B cell (primary cell): Measurements from ENCODE around the gene TYW1B. TPM values are rescaled to one million over a fixed set of nuclear protein-coding genes. Genes with fewer than 3 reads are reported as not detected.
"Not testable (repeated sequence)": the region's sequence is repeated elsewhere in the genome, so short reads cannot be mapped to it uniquely, and the experiment has no call there.

Experiments
- ATAC-seq: fragments of 200-7000 bp; cut with Tn5 transposase; one replicate; pipeline ENCODE4 v1.10.0; 2021; ENCODE audit warnings: low read depth, mild to moderate bottlenecking, moderate number of reproducible peaks, moderate library complexity
- CTCF ChIA-PET: fragments of 350-600 bp; sonication (Branson Sonifier 250); formaldehyde crosslinking; loops from one replicate; lab custom pipeline; 2021; ENCODE audit warnings: antibody characterized with exemption, inconsistent platforms; lab: Charles Lee
- POLR2A ChIA-PET: fragments of 350-600 bp; sonication (Branson Sonifier 250); formaldehyde crosslinking; loops from one replicate; lab custom pipeline; 2021; ENCODE audit warnings: antibody characterized with exemption; lab: Charles Lee
- DNase-seq: peaks from one replicate; pipeline ENCODE4 v3.0.0; 2013
- H2AFZ ChIP-seq: 2 replicates; pipeline ENCODE4 v1.6.1; 2012; ENCODE audit warnings: mild to moderate bottlenecking, low read depth, low read length; ENCODE audit not compliant: insufficient read depth, poor library complexity, severe bottlenecking
- H3K27ac ChIP-seq, 2 donors: 1 replicate in 1 of 2; 2 replicates in 1 of 2; pipeline ENCODE4 v1.5.1; 2012 to 2013; ENCODE audit warnings: low read length in 2 of 2, mild to moderate bottlenecking in 2 of 2, moderate library complexity in 1 of 2
- H3K27me3 ChIP-seq, 4 experiments: fragments of 200-600 bp in 1 of 4; sonication (generic) in 1 of 4; replicated peaks in 1 of 4; 1 replicate in 2 of 4; 2 replicates in 2 of 4; pipeline versions ENCODE4 v1.6.1 to v1.7.0; 2013 to 2016; ENCODE audit warnings: low read length in 3 of 4, mild to moderate bottlenecking in 2 of 4, mixed read lengths in 1 of 4, moderate library complexity in 1 of 4; ENCODE audit not compliant: insufficient read depth in 4 of 4, control insufficient read depth in 3 of 4; ENCODE audit errors: control extremely low read depth in 1 of 4
- H3K36me3 ChIP-seq, 2 experiments: replicated peaks in 1 of 2; 1 replicate in 1 of 2; 2 replicates in 1 of 2; pipeline versions ENCODE4 v1.6.1 to v1.7.1; 2013; ENCODE audit warnings: low read length in 1 of 2; ENCODE audit not compliant: insufficient read depth in 2 of 2, control insufficient read depth in 1 of 2; ENCODE audit errors: control extremely low read depth in 1 of 2, extremely low read depth in 1 of 2
- H3K4me1 ChIP-seq, 2 donors: fragments of 200-600 bp in 1 of 2; sonication (generic) in 1 of 2; 1 replicate in 1 of 2; 2 replicates in 1 of 2; pipeline versions ENCODE4 v1.5.1 to v1.6.1; 2013 to 2017; ENCODE audit warnings: low read length in 2 of 2; ENCODE audit not compliant: control insufficient read depth in 2 of 2, insufficient read depth in 2 of 2
- H3K4me2 ChIP-seq: replicated peaks from 2 replicates; pipeline ENCODE3; 2012; ENCODE audit warnings: mild to moderate bottlenecking, low read depth, low read length; ENCODE audit not compliant: poor library complexity, severe bottlenecking
- H3K4me3 ChIP-seq, 5 experiments: fragments of 200-600 bp in 1 of 5; sonication (generic) in 1 of 5; 1 replicate in 3 of 5; 2 replicates in 2 of 5; pipeline versions ENCODE4 v1.5.1 to v1.7.0; 2011 to 2016; ENCODE audit warnings: low read length in 4 of 5, mild to moderate bottlenecking in 4 of 5, low read depth in 2 of 5, control low read depth in 1 of 5, moderate library complexity in 1 of 5; ENCODE audit not compliant: insufficient read depth in 1 of 5; ENCODE audit errors: control extremely low read depth in 1 of 5, extremely low read depth in 1 of 5
- H3K79me2 ChIP-seq: fragments of 200-600 bp; sonication (generic); one replicate; pipeline ENCODE4 v1.6.0; 2016; ENCODE audit warnings: low read length; ENCODE audit not compliant: control insufficient read depth, insufficient read depth
- H3K9ac ChIP-seq: fragments of 200-600 bp; sonication (generic); 2 replicates; pipeline ENCODE4 v1.6.1; 2017; ENCODE audit warnings: mild to moderate bottlenecking, low read length, moderate library complexity
- H3K9me3 ChIP-seq, 3 donors: one replicate each; pipeline versions ENCODE4 v1.6.1 to v1.7.1; 2013; ENCODE audit warnings: low read length in 2 of 3; ENCODE audit not compliant: control insufficient read depth in 2 of 3, insufficient read depth in 1 of 3; ENCODE audit errors: control extremely low read depth in 1 of 3
- H4K20me1 ChIP-seq: 2 replicates; pipeline ENCODE4 v1.6.0; 2012; ENCODE audit warnings: mild to moderate bottlenecking, low read length; ENCODE audit not compliant: insufficient read depth, control insufficient read depth, poor library complexity, severe bottlenecking
- H3K27ac Mint-ChIP-seq: one replicate; pipeline ENCODE4 v1.8.0; 2021; ENCODE audit warnings: mixed read lengths
- H3K27me3 Mint-ChIP-seq: one replicate; pipeline ENCODE4 v1.8.0; 2021; ENCODE audit warnings: mixed read lengths
- H3K4me1 Mint-ChIP-seq: one replicate; pipeline ENCODE4 v1.8.0; 2021; ENCODE audit warnings: mixed read lengths
- H3K4me3 Mint-ChIP-seq: one replicate; pipeline ENCODE4 v1.8.0; 2021; ENCODE audit warnings: mixed read lengths
- H3K9me3 Mint-ChIP-seq: one replicate; pipeline ENCODE4 v1.8.0; 2022; ENCODE audit warnings: mixed read lengths; ENCODE audit not compliant: insufficient read depth
- CTCF ChIP-seq: fragments of 200-600 bp; IDR thresholded peaks from one replicate; pipeline ENCODE4 v1.8.0; 2022; ENCODE audit warnings: antibody characterized with exemption, mild to moderate bottlenecking
- EZH2 ChIP-seq: IDR thresholded peaks from 2 replicates; pipeline ENCODE4 v1.6.1; 2012; ENCODE audit warnings: borderline replicate concordance, low read depth, mild to moderate bottlenecking, moderate library complexity, low read length; ENCODE audit not compliant: insufficient read depth, poor library complexity, severe bottlenecking
- WGBS: methylation state at CpG from one replicate; pipeline ENCODE4 v1.1.5; 2013; ENCODE audit warnings: missing lambda C conversion rate; ENCODE audit not compliant: insufficient coverage; 5-methylcytosine and 5-hydroxymethylcytosine counted together
- intact Hi-C: fragments of 100-400 bp; cut with micrococcal nuclease; formaldehyde crosslinking; loops from one replicate; pipeline ENCODE4 v1.10.0; 2022
- polyA plus RNA-seq: library from polyadenylated mRNA; depleted of rRNA; stranded (reverse); fragments of >200 nt; gene quantifications from 2 replicates; pipeline ENCODE4 v1.2.3, GENCODE V29; 2012
- total RNA-seq, 2 donors: library from RNA; stranded (reverse); fragments of 120-200 nt in 1 of 2; gene quantifications; 1 replicate in 1 of 2; 2 replicates in 1 of 2; pipeline versions ENCODE4 v1.2.3 to v1.2.4, GENCODE V29; 2013 to 2022

TYW1B gene
- total and polyA plus RNA-seq, 2 donors (not counting 1 experiment from before 2014, with no cell fraction given): 4.4 to 9.4 TPM

- H3K27ac ChIP-seq, H3K4me1 ChIP-seq, H3K27ac Mint-ChIP-seq, H3K4me1 Mint-ChIP-seq, H2AFZ ChIP-seq, H4K20me1 ChIP-seq, POLR2A ChIA-PET, H3K27me3 ChIP-seq, intact Hi-C loops, H3K9ac ChIP-seq, ATAC-seq, H3K4me3 ChIP-seq, H3K9me3 ChIP-seq, H3K4me3 Mint-ChIP-seq, H3K9me3 Mint-ChIP-seq, DNase-seq, H3K79me2 ChIP-seq, CTCF ChIA-PET, H3K4me2 ChIP-seq, H3K27me3 Mint-ChIP-seq: not testable (repeated sequence)
- peaks cover 4 to 17% of the 10 kb centered on the region in 2 experiments for H3K36me3 ChIP-seq
- 100% methylated on average over 2 of the region's 6 CpGs for WGBS
These were observed 21.1 kb downstream of the TYW1B start for GRCh38 chr7:72806851-72807250.

GRCh38 chr7:72805526-72806494, 22.2 kb downstream of the TYW1B start:
- no peaks in the 10 kb centered on the region for H3K79me2 ChIP-seq
- Mint-ChIP-seq H3K4me3 (no peak overlapping the region), H3K27ac (no peak overlapping the region), H3K9me3 (no peaks in the 10 kb centered on the region), H3K4me1 (no peaks in the 10 kb centered on the region), H3K27me3 (no peaks in the 10 kb centered on the region)
- no peak overlapping the region for H3K27ac ChIP-seq
- H3K4me1 ChIP-seq: no peaks in the 10 kb centered on the region
- POLR2A ChIA-PET: no interaction called here
- H3K4me2 ChIP-seq: no peak overlapping the region
- CTCF ChIA-PET: no interaction called here
- no peak overlapping the region for H3K4me3 ChIP-seq
- TF ChIP-seq CTCF: no peak
- TF ChIP-seq EZH2: no peak
- no peaks in the 10 kb centered on the region for H3K27me3 ChIP-seq
- H3K9ac ChIP-seq: no peak overlapping the region
- 93% methylated on average over 8 of the region's 15 CpGs for WGBS
- no peaks in the 10 kb centered on the region for H3K9me3 ChIP-seq
- peaks cover 4 to 17% of the 10 kb centered on the region in 2 experiments for H3K36me3 ChIP-seq
- intact Hi-C loops: no loop called here
- ATAC-seq (no peak), DNase-seq (no peak)
- H4K20me1 ChIP-seq: no peaks in the 10 kb centered on the region
- H2AFZ ChIP-seq: no peak overlapping the region

GRCh38 chr7:72803778-72804177, 24.2 kb downstream of the TYW1B start:
- H3K79me2 ChIP-seq, H3K27ac ChIP-seq, CTCF ChIA-PET, H3K27me3 Mint-ChIP-seq, H3K9ac ChIP-seq, ATAC-seq, H3K9me3 Mint-ChIP-seq, H3K27ac Mint-ChIP-seq, H4K20me1 ChIP-seq, H3K27me3 ChIP-seq, H3K4me1 ChIP-seq, H2AFZ ChIP-seq, H3K4me3 Mint-ChIP-seq, H3K4me1 Mint-ChIP-seq, H3K4me2 ChIP-seq, DNase-seq, H3K9me3 ChIP-seq, intact Hi-C loops, H3K4me3 ChIP-seq, POLR2A ChIA-PET: not testable (repeated sequence)
- peaks cover 4 to 17% of the 10 kb centered on the region in 2 experiments for H3K36me3 ChIP-seq
- 94% methylated on average over 2 of the region's 8 CpGs for WGBS
